HG03521 (cell line): Measurements from ENCODE around the gene P2RY8.
"Not testable (repeated sequence)": the region's sequence is repeated elsewhere in the genome, so short reads cannot be mapped to it uniquely, and the experiment has no call there.

Experiments
- ATAC-seq: cut with Tn5 transposase; IDR thresholded peaks from one replicate; pipeline ENCODE4 v1.9.1; 2021; ENCODE audit warnings: mild to moderate bottlenecking, moderate library complexity; ENCODE audit not compliant: unreplicated experiment

P2RY8 gene, protein sequence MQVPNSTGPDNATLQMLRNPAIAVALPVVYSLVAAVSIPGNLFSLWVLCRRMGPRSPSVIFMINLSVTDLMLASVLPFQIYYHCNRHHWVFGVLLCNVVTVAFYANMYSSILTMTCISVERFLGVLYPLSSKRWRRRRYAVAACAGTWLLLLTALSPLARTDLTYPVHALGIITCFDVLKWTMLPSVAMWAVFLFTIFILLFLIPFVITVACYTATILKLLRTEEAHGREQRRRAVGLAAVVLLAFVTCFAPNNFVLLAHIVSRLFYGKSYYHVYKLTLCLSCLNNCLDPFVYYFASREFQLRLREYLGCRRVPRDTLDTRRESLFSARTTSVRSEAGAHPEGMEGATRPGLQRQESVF

DNA sequence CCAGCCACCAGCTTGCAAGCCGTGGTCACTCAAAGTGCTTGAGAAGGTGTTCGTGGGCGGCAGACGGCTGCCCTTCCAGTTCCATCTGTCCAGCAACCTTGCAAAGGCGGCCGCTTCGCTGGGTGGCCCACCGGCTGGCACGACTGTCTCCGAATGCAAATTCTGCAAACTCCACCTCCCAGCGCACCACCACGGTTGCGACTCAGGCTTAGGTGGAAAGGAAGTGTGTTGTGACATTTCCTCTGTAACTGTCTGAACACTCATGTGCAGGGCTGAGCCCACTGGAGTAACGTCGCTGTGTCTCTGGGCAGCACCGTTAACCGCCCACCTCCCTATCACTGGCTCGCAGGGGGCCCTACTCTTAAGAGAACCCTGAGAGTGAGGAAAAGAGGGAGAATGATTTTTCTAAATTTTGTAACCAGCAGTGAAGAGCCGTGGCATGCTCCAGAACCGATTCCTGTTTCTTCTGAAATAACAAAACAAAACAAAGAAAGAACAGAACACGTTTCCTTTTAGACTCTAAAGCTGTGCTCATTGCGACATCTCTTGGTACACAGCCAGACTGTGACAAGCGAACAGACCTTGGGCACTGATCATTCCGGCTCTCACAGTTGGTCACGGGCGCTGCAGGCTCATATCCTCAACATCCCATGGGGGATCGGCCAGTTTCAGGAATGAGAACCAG is at the start of gene P2RY8:
Gene P2RY8, minus strand, starts transcription at position 155 of the 685 bp plus-strand sequence. CDS start 70,627 bp downstream, outside the sequence.
- ATAC-seq = peak; percentile 52

DNA sequence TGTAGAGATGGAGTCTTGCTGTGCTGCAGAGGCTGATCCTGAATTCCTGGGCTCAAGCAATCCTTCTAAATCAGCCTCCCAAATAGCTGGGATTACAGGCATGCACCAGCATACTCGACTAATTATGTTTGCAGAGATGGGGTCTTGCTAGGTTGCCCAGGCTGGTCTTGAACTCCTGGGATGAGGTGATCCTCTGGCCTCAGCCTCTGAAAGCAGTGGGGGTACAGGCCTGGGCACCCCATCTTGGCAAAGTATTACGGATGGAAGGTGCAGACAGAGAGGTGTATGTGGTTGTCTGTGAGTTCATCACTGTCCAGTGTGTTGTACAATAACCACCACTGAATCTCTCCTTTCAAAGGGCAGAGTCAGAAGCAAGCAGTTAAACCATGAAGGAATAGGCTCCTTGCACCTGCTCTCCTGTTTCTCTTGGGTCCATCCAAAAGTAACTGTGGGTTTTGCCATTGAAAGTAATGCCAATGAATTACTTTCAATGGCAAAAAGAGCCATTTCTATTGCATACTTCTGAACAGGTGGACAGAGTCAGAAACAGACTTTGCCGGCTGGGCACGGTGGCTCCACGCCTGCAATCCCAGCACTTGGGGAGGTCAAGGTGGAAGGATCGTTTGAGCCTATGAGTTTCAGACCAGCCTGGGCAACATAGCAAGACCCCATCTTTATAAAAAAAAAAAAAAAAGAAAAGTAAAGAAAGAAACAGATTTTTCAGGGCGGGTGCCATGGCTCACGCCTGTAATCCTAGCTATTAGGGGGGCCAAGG is 47.4 kb upstream of the P2RY8 start:
- ATAC-seq = no peak

DNA sequence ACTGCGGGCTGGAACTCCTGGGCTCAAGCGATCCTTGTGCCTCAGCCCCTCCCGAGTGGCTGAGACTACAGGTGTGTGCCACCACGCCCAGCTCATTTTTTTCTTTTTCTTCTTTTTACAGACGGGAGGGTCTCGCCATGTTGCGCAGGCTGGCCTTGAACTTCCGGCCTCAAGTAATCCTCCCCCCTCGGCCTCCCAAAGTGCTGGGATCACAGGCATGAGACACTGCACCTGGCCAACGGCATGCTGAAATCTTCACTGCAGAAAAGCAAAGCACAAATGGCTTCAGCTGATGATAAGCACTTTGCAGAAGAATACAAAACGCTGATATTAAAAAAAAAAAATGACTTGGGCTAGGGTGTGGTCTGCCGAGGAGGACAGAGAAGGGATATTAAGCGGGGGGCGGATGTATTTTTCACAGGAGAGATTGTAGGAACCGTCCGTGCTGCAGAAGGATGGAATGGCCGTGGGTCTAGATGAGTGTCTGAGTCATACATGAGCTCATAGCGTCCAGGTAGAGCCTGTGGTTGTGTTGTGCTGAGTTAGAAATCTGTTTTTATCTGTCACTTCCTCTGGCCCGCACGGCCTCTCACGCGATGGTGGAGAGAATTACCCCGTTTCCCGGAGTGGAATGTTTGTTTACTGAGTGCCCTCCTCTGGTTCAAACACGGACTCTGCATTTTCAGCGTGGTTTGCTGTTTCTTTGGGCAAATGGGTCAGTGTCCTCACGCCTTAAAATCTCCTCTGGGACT is 45.9 kb upstream of the P2RY8 start:
- peak; percentile 76 for ATAC-seq

DNA sequence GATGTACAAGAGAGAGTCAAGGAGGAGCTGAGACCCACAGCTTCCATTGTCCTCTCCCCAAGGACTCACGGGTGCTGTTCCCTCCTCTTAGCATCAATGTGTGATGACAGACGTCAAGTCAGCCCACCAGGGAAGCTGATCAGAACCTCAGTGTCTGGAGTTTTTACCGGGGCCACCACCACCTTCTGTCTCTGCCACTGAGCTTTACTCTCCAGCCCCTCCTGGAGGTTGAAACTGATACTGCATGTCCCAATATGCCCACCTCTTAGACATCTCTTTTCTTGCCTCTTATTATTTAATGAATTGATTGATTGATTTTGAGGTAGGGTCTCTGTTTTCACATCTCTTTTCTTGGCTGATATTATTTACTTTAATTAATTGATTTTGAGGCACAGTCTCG is 44.1 kb upstream of the P2RY8 start:
- ATAC-seq = no peak

DNA sequence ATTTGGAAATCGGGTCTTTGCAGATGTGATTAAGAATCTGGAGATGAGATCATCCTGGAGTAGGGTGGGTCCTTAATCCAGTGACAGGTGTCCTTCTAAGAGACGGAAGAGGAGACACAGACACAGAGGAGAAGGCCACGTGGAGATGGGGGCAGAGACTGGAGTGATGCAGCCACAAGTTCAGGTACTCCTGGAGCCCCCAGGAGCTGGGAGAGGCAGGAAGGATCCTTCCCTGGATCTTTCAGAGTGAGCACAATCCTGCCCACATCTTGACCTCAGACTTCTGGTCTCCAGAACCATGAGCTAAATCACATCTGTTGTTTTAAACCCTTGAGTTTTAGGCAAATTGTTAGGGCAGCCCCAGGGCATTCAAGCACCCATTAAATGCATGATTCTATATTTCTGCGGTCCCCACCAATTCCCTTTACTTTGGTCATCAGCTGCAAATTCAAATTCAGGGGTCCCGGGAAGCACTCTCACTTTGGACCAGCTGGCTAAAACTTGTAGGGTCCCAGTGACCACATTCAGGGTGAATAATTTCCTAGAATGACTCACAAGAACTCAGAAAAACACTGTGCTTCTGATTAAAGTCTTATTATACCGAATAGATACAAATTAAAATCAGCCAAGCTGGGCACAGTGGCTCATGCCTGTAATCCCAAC is 41.7 kb upstream of the P2RY8 start:
- no peak for ATAC-seq

DNA sequence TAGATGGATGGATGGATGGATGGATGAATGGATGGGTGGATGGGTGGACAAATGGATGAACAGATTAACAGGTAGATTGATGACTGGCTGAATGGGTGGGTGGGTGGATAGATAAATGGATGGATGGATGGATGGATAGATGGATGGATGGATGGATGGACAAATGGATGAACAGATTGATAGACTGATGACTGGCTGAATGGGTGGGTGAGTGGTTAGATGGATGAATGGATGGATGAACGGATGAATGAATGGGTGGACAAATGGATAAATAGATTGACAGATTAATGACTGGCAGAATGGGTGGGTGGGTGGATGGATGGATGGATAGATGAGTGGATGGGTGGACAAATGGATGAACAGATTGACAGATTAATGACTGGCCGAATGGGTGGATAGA is 40.9 kb upstream of the P2RY8 start:
- no peak for ATAC-seq

DNA sequence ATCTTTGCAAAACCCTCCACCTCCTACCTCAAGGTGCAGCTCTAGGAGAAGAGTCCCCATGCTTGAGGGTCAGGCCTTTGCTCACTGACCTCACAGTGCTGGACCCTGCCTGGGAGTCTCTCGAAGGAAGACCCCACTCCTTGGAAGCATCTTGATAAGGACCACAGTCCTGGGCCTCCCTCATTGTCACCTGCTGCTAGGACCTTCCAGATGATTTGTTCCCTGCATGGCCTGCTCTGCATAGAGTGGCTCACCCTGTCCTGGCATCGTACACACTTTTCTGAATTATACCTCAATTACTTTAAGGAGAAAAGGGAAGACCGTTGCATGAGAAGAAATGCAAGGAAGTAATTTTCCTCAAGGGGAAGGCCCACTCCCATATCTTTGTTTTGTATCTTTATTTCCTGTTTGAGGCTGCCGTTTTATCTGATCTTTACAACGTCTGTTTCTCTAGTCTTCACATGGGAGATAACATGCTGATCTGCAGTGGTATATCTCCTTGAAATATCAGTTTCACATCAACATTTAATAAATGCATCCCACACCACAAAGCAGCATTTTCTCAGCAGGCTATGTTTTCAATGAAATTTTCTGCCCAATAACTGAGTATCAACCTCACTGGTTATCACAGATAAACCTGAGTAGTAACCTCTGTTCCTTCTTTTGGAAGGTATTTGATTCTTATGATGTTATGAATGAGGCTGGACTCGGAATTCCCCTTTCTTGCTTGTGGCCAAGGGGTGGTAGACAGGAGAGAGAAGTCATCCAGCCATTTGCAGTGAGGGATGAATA is 39.4 kb upstream of the P2RY8 start:
- no peak for ATAC-seq

DNA sequence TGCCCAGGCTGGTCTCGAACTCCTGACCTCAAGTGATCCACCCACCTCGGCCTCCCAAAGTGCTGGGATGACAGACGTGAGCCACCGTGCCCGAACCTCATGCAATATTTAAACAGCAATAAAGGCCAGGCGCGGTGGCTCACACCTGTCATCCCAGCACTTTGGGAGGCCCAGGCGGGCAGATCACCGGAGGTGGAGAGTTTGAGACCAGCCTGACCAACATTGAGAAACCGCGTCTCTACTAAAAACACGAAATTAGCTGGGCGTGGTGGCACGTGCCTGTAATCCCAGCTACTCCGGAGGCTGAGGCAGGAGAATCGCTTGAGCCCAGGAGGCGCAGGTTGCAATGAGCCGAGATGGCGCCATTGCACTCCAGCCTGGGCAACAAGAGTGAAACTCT is 37.2 kb upstream of the P2RY8 start:
- not testable (repeated sequence) for ATAC-seq

DNA sequence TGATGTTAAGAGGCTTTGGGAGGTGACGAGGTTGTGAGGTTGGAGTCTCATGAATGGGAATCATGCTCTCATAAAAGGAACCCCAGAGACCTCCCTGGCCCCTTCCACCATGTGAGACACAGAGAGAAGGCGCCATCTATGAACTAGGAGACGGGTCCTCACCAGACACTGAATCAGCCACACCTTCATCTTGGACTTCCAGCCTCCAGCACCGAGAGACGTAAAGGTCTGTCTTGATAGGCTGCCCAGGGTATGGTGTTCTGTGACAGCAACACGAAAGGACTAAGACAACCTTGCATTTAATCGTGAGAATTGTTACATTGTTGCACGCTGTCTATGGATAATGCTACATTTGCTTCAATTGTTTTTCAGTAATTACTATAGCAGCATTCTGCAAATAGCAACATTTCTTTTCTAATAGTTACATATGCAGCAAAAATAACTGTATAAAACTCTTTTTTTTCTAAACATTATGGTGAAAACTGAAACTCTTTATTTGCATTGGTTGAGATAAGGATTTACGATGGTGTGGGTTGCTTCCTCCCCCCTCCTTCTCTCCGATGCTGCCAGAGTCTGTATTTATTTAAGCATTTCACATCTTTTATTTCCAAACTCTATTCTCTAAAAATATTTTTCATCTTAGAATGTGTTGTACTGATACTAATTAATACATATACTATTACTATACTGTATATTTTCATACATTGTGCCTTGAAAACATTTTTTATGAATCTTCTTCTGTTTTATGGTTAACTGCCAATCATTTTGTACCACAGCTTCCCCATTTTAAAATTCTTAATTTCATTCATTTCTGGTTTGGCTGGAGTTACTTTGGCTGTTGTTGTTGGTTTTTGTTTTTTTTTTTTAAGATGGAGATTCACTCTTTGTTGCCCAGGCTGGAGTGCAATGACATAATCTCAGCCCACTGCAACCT is 28.0 kb upstream of the P2RY8 start:
- no peak for ATAC-seq

DNA sequence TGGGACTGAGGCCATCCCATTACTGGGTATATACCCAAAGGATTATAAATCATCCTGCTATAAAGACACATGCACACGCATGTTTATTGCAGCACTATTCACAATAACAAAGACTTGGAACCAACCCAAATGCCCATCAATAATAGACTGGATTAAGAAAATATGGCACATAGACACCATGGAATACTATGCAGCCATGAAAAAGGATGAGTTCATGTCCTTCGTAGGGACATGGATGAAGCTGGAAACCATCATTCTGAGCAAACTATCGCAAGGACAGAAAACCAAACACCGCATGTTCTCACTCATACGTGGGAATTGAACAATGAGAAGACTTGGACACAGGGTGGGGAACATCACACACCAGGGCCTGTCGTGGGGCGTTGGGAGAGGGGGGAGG is 27.1 kb upstream of the P2RY8 start:
- ATAC-seq = not testable (repeated sequence)

DNA sequence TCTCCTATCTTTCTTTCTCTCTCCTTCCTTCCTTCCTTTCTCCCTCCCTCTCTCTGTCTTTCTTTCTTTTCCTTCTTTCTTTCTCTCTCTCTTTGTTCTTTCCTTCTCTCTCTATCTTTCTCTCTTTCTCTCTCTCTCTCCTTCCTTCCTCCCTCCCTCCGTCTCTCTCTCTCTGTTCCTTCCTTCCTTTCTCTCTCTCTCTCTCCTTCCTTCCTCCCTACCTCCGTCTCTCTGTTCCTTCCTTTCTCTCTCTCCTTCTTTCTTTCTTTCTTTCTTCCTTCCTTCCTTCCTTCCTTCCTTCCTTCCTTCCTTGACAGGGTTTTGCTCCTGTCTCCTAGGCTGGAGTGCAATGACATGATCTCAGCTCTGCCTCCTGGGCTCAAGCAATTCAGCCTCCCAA is 24.2 kb upstream of the P2RY8 start:
- no peak for ATAC-seq

DNA sequence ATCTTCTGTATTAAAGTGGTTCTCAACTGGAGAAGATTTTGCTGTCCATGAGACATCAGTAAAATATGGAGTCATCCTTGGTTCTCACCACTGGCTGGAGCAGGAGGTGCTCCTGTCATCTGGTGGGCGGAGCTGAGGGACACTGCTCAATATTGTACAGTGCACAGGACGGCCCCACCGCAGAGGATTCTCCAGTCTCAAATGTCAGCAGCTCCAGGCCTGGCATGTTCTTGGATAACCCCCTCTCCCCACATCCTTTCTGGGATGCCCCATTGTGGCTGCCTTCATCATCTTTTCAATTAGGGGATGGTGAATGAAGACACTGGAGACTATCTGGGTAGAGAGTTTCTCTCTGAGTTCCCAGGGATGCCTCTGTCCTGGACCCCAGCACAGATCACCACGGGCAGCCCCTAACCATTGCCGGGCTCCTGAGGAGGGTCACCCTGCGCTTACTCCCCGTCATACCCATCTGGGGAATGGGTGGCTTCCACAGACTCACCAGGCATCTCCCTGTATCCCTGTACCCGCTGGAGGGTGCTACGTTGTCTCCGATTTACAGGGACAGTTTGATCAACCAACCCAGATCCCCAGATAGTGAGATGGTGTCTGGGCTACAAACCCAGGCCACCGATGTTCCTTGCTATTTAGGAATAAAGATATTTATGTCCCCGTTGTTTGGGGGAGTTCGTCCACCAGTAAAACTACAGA is 21.9 kb upstream of the P2RY8 start:
- ATAC-seq = no peak

DNA sequence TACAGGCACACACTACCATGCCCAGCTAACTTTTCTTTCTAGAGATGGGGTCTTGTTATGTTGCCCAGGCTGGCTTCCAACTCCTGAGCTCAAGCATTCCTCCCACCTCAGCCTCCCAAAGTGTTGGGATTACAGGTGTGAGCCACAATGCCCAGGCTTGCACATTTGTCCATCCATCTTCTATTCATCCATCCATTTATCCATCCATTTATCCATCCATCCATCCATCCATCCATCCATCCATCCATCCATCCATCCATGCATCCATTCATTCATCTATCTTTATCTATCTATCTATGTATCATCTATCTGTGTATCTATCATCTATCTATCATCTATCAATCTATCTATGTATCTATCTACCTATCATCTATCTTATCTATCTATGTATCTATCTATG is 20.5 kb upstream of the P2RY8 start:
- not testable (repeated sequence) for ATAC-seq

DNA sequence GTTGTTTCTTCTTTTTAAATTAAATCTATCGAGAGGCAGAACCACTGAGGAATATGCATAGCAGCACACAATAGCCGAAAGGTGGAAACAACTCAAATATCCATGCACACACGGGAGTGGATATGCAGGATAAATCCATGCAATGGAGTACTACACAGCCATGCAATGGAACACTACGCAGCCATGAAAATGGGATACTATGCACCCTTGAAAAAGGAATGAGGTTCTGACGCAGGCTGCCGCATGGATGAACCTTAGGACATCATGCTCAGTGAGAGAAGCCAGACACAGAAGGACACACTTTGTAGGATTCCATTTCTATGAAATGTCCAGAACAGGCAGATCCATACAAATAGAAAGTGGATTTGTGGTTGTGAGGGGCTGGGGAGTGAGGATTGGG is 18.4 kb upstream of the P2RY8 start:
- ATAC-seq = no peak

DNA sequence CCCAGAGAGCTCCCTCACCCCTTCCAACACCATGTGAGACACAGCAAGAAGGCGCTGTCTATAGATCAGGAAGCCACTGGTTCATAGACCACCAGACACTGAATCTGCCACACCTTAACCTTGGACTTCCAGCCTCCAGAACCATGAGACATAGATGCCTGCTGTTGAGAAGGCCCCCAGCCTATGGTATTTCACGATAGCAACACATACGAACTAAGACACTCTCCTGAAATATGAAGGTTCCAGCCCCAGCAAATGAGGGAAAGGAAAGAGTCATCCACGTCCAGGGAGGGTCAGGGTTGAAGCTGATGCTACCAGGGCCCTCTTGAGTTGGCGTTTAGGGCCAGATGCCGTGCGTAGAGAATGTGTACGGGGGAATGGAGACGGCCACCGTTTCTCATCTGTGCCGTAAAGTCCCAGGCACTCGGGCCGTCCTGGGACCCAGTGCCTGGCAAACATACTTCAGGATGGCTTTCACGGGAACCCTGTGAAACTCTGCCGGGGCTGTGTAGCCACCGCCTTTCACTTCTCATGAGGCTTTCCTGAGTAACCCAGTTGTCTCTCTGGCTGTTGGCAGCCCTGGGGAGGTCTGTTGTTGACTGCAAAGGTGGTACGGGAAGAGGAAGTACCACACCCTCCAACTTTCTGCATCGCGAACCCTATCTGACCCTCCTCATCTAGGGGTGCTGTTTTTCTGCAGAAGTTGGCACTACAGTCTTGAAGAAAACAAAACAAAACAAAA is 17.7 kb upstream of the P2RY8 start:
- no peak for ATAC-seq

DNA sequence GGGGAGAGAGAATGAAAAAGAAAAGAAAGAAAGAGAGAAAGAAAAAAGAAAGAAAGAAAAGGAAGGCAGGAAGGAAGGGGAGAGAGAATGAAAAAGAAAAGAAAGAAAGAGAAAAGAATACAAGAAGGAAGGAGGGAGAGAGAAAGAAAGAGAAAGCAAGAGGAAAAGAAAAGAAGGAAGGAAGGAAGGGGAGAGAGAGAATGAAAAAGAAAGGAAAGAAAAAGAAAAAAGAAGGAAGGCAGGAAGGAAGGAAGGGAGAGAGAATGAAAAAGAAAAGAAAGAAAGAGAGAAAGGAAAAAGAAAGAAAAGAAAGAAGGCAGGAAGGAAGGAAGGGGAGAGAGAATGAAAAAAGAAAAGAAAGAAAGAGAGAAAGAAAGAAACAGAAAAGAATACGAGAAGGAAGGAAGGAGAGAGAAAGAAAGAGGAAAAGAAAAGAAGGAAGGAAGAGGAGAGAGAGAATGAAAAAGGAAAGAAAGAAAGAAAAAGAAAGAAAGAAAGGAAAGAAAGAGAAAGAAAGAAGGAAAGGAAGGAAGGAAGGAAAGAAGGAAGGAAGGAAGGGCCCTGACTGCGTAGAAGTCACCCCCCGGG is 15.1 kb upstream of the P2RY8 start:
- no peak for ATAC-seq

DNA sequence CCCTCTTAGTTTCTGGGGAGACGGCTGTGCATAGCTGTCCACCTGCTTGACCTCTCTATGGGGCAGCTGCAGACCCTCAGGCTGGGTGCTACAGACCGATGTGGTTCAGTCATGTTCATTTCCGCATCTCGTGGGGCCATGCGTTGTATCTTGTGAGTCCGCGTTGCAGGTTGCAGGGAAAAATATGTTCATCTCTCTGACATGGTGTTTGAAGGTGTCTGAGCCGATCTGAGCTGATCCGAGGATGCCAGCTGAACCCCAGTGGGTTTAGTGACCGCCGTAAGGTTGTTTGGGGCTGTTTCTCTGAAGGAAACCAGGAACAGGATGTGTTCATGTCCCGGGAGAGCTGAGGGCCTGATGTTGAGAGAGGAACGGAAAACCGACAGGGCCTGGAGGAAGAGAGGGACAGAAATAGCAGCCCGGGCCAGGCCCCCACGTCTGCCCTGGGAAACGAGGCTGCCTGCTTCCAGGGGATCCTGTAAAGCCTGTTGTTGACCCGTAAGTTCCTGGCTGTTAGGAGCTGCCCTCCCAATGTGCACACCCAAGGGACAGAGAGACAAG is 9.8 kb upstream of the P2RY8 start:
- no peak for ATAC-seq
